Measurements from ENCODE around the gene LHFPL4. TPM values are rescaled to one million over a fixed set of nuclear protein-coding genes. Genes with fewer than 3 reads are reported as not detected.

LHFPL4 gene
- total RNA-seq, 1 experiment from 2014 or later = 16.3 TPM

DNA sequence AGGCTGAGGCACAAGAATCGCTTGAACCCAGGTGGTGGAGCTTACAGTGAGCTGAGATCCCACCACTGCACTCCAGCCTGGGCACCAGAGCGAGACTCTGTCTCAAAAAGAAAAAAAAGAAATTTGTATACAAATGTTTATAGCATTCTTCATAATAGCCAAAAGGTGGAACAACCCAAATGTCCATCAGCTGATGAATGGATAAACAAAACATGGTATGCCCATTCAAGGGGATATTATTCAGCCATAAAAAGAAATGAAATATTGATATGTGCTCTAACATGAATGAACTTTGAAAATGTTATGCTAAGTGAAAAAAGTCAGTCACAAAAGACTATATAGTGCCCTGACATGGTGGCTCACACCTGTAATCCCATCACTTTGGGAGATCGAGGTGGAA lies 11.4 kb downstream of the LHFPL4 start:
- Histone ChIP-seq H2AFZ (ENCODE audit: low read length) (no peak overlapping the region), H3T11ph (ENCODE audit: low read length) (no peak overlapping the region), H2AK5ac (ENCODE audit: insufficient read length, low read length) (no peak overlapping the region), H3K23ac (ENCODE audit: insufficient read length, low read depth, low read length) (no peak overlapping the region), H3K79me1 (ENCODE audit: insufficient read depth, low read depth, low read length, poor library complexity, severe bottlenecking) (no peaks in the 10 kb centered on the region), H4K20me1 (ENCODE audit: control insufficient read depth, insufficient read depth, insufficient read length) (no peaks in the 10 kb centered on the region), H3K4me1 (ENCODE audit: insufficient read depth, low read length) (no peaks in the 10 kb centered on the region), H3K27me3 (ENCODE audit: insufficient read depth, low read length) (no peaks in the 10 kb centered on the region), H3K27ac (ENCODE audit: insufficient read length, low read depth, low read length) (no peak overlapping the region), H3K9ac (ENCODE audit: extremely low read depth, insufficient read length, low read length) (no peak overlapping the region), H4K8ac (replicated peaks; ENCODE audit: insufficient read length, low read depth, low read length) (no peak overlapping the region), H4K91ac (ENCODE audit: insufficient read length, low read depth, low read length) (no peak overlapping the region), H3K14ac (ENCODE audit: insufficient read depth, low read length) (no peak overlapping the region), H3K4ac (ENCODE audit: low read depth, low read length) (no peak overlapping the region), H3K9me3 (ENCODE audit: control insufficient read depth, low read depth, low read length) (no peaks in the 10 kb centered on the region), H2BK5ac (ENCODE audit: insufficient read length, low read length) (no peak overlapping the region), H3K23me2 (ENCODE audit: insufficient read length, low read depth, low read length, poor library complexity, severe bottlenecking) (no peaks in the 10 kb centered on the region), H3K18ac (ENCODE audit: insufficient read length, low read depth, low read length) (no peak overlapping the region), H2BK20ac (ENCODE audit: low read depth, low read length, poor library complexity, severe bottlenecking) (no peak overlapping the region), H2BK120ac (ENCODE audit: low read depth, low read length, poor library complexity, severe bottlenecking) (no peak overlapping the region), H2BK15ac (ENCODE audit: low read depth, low read length) (no peak overlapping the region), H4K5ac (ENCODE audit: insufficient read length, low read depth, low read length) (no peak overlapping the region), H2BK12ac (ENCODE audit: insufficient read length, low read depth, low read length) (no peak overlapping the region), H3K79me2 (ENCODE audit: insufficient read depth, low read length) (no peaks in the 10 kb centered on the region), H3K56ac (ENCODE audit: insufficient read length, low read depth, low read length) (no peak overlapping the region), H3K4me2 (ENCODE audit: insufficient read depth, insufficient read length, low read length) (no peak overlapping the region)
- peaks cover 26 to 29% (median 29%) of the 10 kb centered on the region in 3 experiments for H3K36me3 Mint-ChIP-seq (ENCODE audit: insufficient read depth in 1 of 3, low read depth in 3 of 3)
- no peaks in the 10 kb centered on the region for H3K27me3 Mint-ChIP-seq (ENCODE audit: low read depth)
- H3K9me3 Mint-ChIP-seq = peaks cover 3% of the 10 kb centered on the region in 2 experiments; a peak in 1 of 5 replicates
- WGBS (ENCODE audit: extremely low coverage, insufficient read length, low lambda C conversion rate) = no CpG with 5 or more reads among the region's 3 CpGs
- no peak for DNase-seq
- no peak overlapping the region for H3K27ac Mint-ChIP-seq
- no peak overlapping the region for H3K4me3 Mint-ChIP-seq
- no peaks in the 10 kb centered on the region for H3K4me1 Mint-ChIP-seq
- TF ChIP-seq, protein P1, sequence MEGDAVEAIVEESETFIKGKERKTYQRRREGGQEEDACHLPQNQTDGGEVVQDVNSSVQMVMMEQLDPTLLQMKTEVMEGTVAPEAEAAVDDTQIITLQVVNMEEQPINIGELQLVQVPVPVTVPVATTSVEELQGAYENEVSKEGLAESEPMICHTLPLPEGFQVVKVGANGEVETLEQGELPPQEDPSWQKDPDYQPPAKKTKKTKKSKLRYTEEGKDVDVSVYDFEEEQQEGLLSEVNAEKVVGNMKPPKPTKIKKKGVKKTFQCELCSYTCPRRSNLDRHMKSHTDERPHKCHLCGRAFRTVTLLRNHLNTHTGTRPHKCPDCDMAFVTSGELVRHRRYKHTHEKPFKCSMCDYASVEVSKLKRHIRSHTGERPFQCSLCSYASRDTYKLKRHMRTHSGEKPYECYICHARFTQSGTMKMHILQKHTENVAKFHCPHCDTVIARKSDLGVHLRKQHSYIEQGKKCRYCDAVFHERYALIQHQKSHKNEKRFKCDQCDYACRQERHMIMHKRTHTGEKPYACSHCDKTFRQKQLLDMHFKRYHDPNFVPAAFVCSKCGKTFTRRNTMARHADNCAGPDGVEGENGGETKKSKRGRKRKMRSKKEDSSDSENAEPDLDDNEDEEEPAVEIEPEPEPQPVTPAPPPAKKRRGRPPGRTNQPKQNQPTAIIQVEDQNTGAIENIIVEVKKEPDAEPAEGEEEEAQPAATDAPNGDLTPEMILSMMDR (conservative IDR thresholded peaks at IDR 0.05) = no peak

Data from H9 (cell line).